Tibial artery (tissue), 4 donors: ENCODE results near the gene FNIP1.

Experiments
- DNase-seq, 2 donors: peaks; one replicate each; pipeline ENCODE4 v3.0.0-alpha.2; 2019
- H3K27ac ChIP-seq, 2 donors: fragments of 200-600 bp; sonication (generic) in 1 of 2; 1 replicate in 1 of 2; 2 replicates in 1 of 2; pipeline ENCODE4 v1.5.1; 2018 to 2019; ENCODE audit warnings: mild to moderate bottlenecking in 1 of 2
- H3K27me3 ChIP-seq, 2 donors: fragments of 200-600 bp; sonication (generic) in 1 of 2; one replicate each; pipeline versions ENCODE4 v1.5.1 to v1.6.0; 2016 to 2019
- H3K36me3 ChIP-seq, 3 donors: fragments of 200-600 bp; sonication (generic) in 2 of 3; one replicate each; pipeline ENCODE4 v1.5.1; 2016 to 2019; ENCODE audit warnings: mild to moderate bottlenecking in 2 of 3
- H3K4me1 ChIP-seq, 4 donors: fragments of 200-600 bp; sonication (generic) in 2 of 4; 1 replicate in 3 of 4; 2 replicates in 1 of 4; pipeline ENCODE4 v1.5.1; 2016 to 2019
- H3K4me3 ChIP-seq, 2 donors: fragments of 200-600 bp; sonication (generic) in 1 of 2; 1 replicate in 1 of 2; 2 replicates in 1 of 2; pipeline ENCODE4 v1.5.1; 2018 to 2019; ENCODE audit warnings: mild to moderate bottlenecking in 2 of 2
- H3K9me3 ChIP-seq, 3 donors: fragments of 200-600 bp; sonication (generic) in 1 of 3; one replicate each; pipeline ENCODE4 v1.5.1; 2016 to 2019
- CTCF ChIP-seq, 2 experiments: fragments of 200-600 bp in 1 of 2; fragments of 450-650 bp in 1 of 2; IDR thresholded peaks; one replicate each; pipeline ENCODE4 v1.5.1; 2017 to 2019; ENCODE audit warnings: antibody characterized with exemption in 2 of 2, mild to moderate bottlenecking in 1 of 2, moderate library complexity in 1 of 2
- intact Hi-C: fragments of 100-400 bp; cut with DNase I; formaldehyde crosslinking; loops from one replicate; pipeline ENCODE4 v1.15.0; 2023; ENCODE audit warnings: low total_unique reads

Gene FNIP1

GRCh38 chr5:131824631-131825030 is 27.8 kb upstream of the FNIP1 start:
- H3K36me3 ChIP-seq, result no peaks in the 10 kb centered on the region
- no peak for DNase-seq

GRCh38 chr5:131821221-131821620 is 24.4 kb upstream of the FNIP1 start:
- H3K36me3 ChIP-seq, result no peaks in the 10 kb centered on the region
- no peak for TF ChIP-seq CTCF (IDR thresholded peaks at IDR 0.05)
- intact Hi-C loops, result no loop called here
- no peaks in the 10 kb centered on the region for H3K4me1 ChIP-seq
- H3K27ac ChIP-seq, result no peak overlapping the region
- DNase-seq, result no peak
- H3K9me3 ChIP-seq, result peaks cover 0 to 6% (median 0%) of the 10 kb centered on the region in 3 donors
- H3K4me3 ChIP-seq, result no peak overlapping the region
- H3K27me3 ChIP-seq, result no peaks in the 10 kb centered on the region

More at GRCh38 chr5:131824631-131825030, 27.8 kb upstream of the FNIP1 start:
- no peak overlapping the region for H3K27ac ChIP-seq
- intact Hi-C loops, result no loop called here
- no peaks in the 10 kb centered on the region for H3K4me1 ChIP-seq
- TF ChIP-seq CTCF (IDR thresholded peaks at IDR 0.05), result no peak
- no peak overlapping the region for H3K4me3 ChIP-seq
- H3K27me3 ChIP-seq, result no peaks in the 10 kb centered on the region
- H3K9me3 ChIP-seq, result peaks cover 0 to 6% (median 0%) of the 10 kb centered on the region in 3 donors

- H3K9me3 ChIP-seq, result no peaks in the 10 kb centered on the region
- H3K4me1 ChIP-seq, result peaks cover 0 to 9% (median 4%) of the 10 kb centered on the region in 4 donors
- H3K4me3 ChIP-seq, result no peak overlapping the region
- no peak for TF ChIP-seq CTCF (IDR thresholded peaks at IDR 0.05)
- intact Hi-C loops, result no loop called here
- no peaks in the 10 kb centered on the region for H3K27me3 ChIP-seq
- no peak overlapping the region for H3K27ac ChIP-seq
- H3K36me3 ChIP-seq, result no peaks in the 10 kb centered on the region
- no peak for DNase-seq
Observed at GRCh38 chr5:131818001-131818724, 21.3 kb upstream of the FNIP1 start.

GRCh38 chr5:131814990-131815389 is 18.2 kb upstream of the FNIP1 start:
- Histone ChIP-seq H3K27ac (no peak overlapping the region), H3K4me1 (peaks cover 0 to 35% (median 15%) of the 10 kb centered on the region in 4 donors), H3K9me3 (no peaks in the 10 kb centered on the region), H3K36me3 (no peaks in the 10 kb centered on the region), H3K27me3 (no peaks in the 10 kb centered on the region), H3K4me3 (no peak overlapping the region)
- no peak for DNase-seq
- intact Hi-C loops, result no loop called here
- no peak for TF ChIP-seq CTCF (IDR thresholded peaks at IDR 0.05)

- intact Hi-C loops, result no loop called here
- no peak for DNase-seq
- H3K27me3 ChIP-seq, result no peaks in the 10 kb centered on the region
- no peaks in the 10 kb centered on the region for H3K36me3 ChIP-seq
- TF ChIP-seq CTCF (IDR thresholded peaks at IDR 0.05), result no peak
- H3K9me3 ChIP-seq, result no peaks in the 10 kb centered on the region
- no peak overlapping the region for H3K27ac ChIP-seq
- H3K4me3 ChIP-seq, result no peak overlapping the region
- H3K4me1 ChIP-seq, result peaks cover 0 to 36% (median 15%) of the 10 kb centered on the region in 4 donors
Observed at GRCh38 chr5:131812371-131813160, 15.7 kb upstream of the FNIP1 start.
